ENCODE data around the gene KY. TPM values are rescaled to one million over a fixed set of nuclear protein-coding genes. Genes with fewer than 3 reads are reported as not detected.

Gene KY
- total and polyA plus RNA-seq, 4 donors, result 0.05 to 0.08 TPM; not detected in 2

DNA sequence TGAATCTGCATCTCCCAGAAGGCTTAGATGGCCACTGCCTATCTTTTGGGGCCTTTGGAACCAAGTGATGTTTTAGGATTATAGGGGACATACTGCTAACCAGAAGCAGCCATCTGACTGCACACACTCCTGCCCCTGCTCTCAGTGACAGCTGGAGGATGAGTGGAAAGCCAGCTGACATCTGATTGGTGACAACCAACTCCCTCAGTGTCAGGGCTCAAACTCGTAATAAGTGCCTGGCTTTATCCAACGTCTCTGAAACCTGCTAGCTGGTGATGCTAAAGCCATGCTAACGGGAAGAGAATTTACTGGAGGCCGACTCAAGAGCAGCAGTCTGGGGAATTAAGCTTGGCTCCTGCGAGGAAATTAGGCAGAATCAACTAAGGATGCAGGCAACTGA lies 35.1 kb downstream of the KY start:
- Histone ChIP-seq H3K27me3 (ENCODE audit: control insufficient read depth in 4 of 4, insufficient read depth in 4 of 4, low read length in 3 of 4) (no peaks in the 10 kb centered on the region), H3K4me1 (ENCODE audit: control insufficient read depth in 4 of 4, insufficient read depth in 4 of 4, low read length in 3 of 4) (no peaks in the 10 kb centered on the region), H3K36me3 (ENCODE audit: control insufficient read depth in 4 of 4, insufficient read depth in 3 of 4, low read depth in 1 of 4, low read length in 3 of 4) (no peaks in the 10 kb centered on the region), H3K9me3 (ENCODE audit: control insufficient read depth in 4 of 4, low read length in 3 of 4) (no peaks in the 10 kb centered on the region), H3K4me3 (ENCODE audit: low read depth in 1 of 3, low read length in 3 of 3) (no peak overlapping the region), H3K27ac (ENCODE audit: low read depth in 1 of 2, low read length in 2 of 2) (no peak overlapping the region), H3K9ac (ENCODE audit: low read depth in 1 of 2, low read length in 2 of 2) (no peak overlapping the region)
- DNase-seq (ENCODE audit: low spot score), result no peak
- TF ChIP-seq GABPA (IDR thresholded peaks at IDR 0.05 in 1 of 2, conservative IDR thresholded peaks at IDR 0.05 in 1 of 2), result no peak
- TF ChIP-seq YY1 (IDR thresholded peaks at IDR 0.05), result no peak
- TF ChIP-seq JUND (IDR thresholded peaks at IDR 0.05), result no peak
- WGBS, result 86% methylated on average over 5 of the region's 5 CpGs

GRCh38 chr3:134614955-134615354 lies 35.9 kb downstream of the KY start:
- no peak for DNase-seq (ENCODE audit: low spot score)
- 92% methylated on average over 4 of the region's 4 CpGs for WGBS

More at GRCh38 chr3:134614955-134615354, 35.9 kb downstream of the KY start:
- Histone ChIP-seq H3K9ac (ENCODE audit: low read depth in 1 of 2, low read length in 2 of 2) (no peak overlapping the region), H3K27me3 (ENCODE audit: control insufficient read depth in 4 of 4, insufficient read depth in 4 of 4, low read length in 3 of 4) (no peaks in the 10 kb centered on the region), H3K36me3 (ENCODE audit: control insufficient read depth in 4 of 4, insufficient read depth in 3 of 4, low read depth in 1 of 4, low read length in 3 of 4) (no peaks in the 10 kb centered on the region), H3K27ac (ENCODE audit: low read depth in 1 of 2, low read length in 2 of 2) (no peak overlapping the region), H3K4me1 (ENCODE audit: control insufficient read depth in 4 of 4, insufficient read depth in 4 of 4, low read length in 3 of 4) (no peaks in the 10 kb centered on the region), H3K9me3 (ENCODE audit: control insufficient read depth in 4 of 4, low read length in 3 of 4) (no peaks in the 10 kb centered on the region), H3K4me3 (ENCODE audit: low read depth in 1 of 3, low read length in 3 of 3) (no peak overlapping the region)
- TF ChIP-seq FOXA1 (IDR thresholded peaks at IDR 0.05) (no peak), RXRA (IDR thresholded peaks at IDR 0.05) (no peak), REST (IDR thresholded peaks at IDR 0.05) (no peak), JUND (IDR thresholded peaks at IDR 0.05) (no peak), HNF4A (conservative IDR thresholded peaks at IDR 0.05) (no peak), GABPA (IDR thresholded peaks at IDR 0.05 in 1 of 2, conservative IDR thresholded peaks at IDR 0.05 in 1 of 2) (no peak), RAD21 (IDR thresholded peaks at IDR 0.05) (no peak), TAF1 (conservative IDR thresholded peaks at IDR 0.05) (no peak), YY1 (IDR thresholded peaks at IDR 0.05) (no peak), HNF4G (IDR thresholded peaks at IDR 0.05) (no peak), FOXA2 (IDR thresholded peaks at IDR 0.05) (no peak), SP1 (IDR thresholded peaks at IDR 0.05) (no peak), NR2F2 (IDR thresholded peaks at IDR 0.05) (no peak), EGR1 (IDR thresholded peaks at IDR 0.05; ENCODE audit: low read depth in 2 of 2) (no peak)
- TF ChIP-seq, protein P1, sequence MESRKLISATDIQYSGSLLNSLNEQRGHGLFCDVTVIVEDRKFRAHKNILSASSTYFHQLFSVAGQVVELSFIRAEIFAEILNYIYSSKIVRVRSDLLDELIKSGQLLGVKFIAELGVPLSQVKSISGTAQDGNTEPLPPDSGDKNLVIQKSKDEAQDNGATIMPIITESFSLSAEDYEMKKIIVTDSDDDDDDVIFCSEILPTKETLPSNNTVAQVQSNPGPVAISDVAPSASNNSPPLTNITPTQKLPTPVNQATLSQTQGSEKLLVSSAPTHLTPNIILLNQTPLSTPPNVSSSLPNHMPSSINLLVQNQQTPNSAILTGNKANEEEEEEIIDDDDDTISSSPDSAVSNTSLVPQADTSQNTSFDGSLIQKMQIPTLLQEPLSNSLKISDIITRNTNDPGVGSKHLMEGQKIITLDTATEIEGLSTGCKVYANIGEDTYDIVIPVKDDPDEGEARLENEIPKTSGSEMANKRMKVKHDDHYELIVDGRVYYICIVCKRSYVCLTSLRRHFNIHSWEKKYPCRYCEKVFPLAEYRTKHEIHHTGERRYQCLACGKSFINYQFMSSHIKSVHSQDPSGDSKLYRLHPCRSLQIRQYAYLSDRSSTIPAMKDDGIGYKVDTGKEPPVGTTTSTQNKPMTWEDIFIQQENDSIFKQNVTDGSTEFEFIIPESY (IDR thresholded peaks at IDR 0.05), result no peak
- TF ChIP-seq, protein P2, sequence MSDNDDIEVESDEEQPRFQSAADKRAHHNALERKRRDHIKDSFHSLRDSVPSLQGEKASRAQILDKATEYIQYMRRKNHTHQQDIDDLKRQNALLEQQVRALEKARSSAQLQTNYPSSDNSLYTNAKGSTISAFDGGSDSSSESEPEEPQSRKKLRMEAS (IDR thresholded peaks at IDR 0.05), result no peak
- TF ChIP-seq, protein P3, sequence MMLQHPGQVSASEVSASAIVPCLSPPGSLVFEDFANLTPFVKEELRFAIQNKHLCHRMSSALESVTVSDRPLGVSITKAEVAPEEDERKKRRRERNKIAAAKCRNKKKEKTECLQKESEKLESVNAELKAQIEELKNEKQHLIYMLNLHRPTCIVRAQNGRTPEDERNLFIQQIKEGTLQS (IDR thresholded peaks at IDR 0.05), result no peak

Data from liver (tissue), 9 donors.